Activated CD4-positive, alpha-beta T cell treated with anti-CD3 and anti-CD28 coated beads for 24 hours (primary cell): Measurements from ENCODE around the gene UBE2O.

Experiments
- DNase-seq, 2 donors: peaks; one replicate each; pipeline ENCODE4 v3.0.0-alpha.2; 2020; ENCODE audit warnings: low read depth in 2 of 2

UBE2O gene

DNA sequence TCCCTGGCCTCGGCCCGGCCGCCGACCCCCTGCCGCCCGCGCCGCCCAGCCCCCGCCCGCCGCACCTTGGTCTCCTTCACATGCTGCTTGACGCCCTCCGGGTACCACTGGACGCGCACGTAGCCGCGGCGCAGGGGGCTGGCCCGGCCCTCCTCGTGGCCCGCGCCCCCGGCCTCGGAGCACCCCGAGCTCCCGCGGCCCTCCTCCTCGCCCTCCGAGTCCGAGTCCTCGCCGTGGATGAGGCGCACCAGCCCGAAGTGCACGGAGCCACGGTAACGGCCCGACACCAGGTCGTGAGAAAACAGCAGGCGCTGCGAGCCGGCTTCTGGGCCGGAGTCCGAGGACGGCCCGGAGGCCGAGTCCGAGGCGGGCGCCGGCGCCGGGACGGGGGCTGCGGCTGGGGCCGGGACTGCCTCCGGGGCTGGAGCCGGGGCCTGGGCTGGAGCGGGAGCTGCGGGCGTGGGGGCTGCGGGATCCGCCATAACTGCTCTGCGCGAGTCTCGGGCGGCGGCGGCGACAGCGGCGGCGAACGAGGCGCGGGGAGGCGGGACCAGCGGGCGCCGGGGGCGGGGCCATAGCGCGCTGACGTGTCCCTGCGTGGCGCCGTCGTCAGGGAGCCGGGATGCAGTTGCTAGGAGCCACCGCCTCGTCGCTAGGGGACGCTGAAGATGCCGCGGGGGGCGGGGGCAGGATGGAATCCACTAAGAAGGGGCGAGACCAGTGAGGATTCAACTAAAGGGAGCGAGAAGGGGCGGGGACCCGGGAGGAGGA, at the start of gene UBE2O:
TSS of gene UBE2O (minus strand) at position 493 of the 771 bp plus-strand sequence. CDS start at position 482, 11 bp downstream.
- peak; percentile 86 to 88 for DNase-seq

DNA sequence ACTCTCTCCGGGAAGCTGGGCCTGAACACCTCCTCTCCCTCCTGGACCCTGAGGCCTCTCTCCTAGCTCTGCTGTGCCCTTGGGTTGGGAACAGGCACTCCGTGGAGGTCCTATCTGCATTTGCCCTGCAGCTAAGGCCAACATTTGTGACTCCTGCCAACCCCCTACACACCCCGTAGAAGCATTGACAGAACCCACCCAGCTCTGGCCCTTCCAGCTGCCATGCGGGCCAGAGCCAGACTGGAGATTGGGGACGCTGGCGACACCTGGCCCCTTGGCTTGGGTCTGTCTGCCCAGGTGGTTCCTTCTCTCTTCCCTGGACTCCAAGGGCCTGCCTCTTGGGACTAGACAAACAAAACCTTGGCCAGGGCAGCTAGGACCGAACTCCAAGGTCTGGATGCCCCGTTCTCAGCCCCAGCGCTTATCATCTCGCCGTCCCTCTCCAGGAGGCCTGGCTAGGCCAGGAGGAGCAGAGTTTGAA, 48.9 kb upstream of the UBE2O start:
- no peak for DNase-seq

DNA sequence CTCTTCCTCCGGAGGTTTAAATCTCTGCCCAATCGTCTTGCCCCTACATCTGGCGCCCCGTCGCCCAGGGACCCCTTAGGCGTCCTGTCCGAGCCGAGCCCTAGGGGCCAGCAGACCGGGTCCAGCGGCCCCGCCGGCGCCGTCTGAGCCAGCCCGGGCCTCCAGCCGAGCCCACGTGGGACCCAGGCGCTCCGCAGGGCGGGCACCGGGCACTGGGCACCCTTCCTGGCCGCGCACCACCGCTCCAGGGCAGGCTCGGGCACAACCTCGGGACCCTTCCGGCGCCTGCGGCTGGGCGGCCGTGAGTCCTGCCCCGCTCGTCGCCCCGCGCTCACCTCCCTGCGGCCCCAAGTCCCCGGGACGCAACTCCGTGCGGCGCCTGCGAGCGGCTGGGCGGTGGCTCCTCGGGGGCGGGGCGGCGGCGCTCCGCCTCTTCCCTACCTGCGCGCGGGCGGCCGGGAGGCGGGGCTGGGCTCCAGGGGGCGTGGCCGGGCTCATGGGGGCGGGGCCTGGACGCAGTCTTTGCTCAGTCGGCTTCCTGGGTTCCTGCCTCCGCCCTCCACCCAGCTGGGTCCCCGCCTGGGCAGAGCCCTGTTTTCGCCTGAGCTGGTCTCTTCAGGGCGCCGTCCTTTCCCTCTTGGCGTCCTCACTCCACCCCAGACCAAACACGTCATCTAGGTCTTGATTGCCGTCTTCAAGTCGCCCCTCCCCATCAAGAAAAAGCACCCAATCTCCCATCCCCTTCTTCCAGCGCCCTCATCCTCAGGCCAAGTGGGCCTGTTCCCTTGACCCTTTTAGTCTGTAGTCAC, 48.3 kb upstream of the UBE2O start, which contains the start of gene RHBDF2:
TSS of gene RHBDF2 (minus strand) at position 406 of the 809 bp plus-strand sequence. CDS start 19,899 bp downstream, outside the sequence.
- peak; percentile 96 to 98 for DNase-seq

DNA sequence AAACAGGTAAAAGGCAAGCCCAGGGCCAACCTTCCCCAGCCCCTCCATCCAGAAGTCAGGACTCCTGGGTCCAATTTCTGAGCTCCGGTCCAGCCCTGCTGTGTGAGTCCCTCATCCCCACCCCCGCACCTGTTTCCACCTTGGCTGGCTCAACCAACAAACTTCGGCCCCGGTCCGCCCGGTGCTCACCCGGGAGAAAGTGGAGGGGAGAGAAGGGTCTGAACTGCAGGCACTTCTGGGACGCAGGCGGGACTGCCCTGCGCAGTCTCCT, 47.7 kb upstream of the UBE2O start:
- no peak for DNase-seq

DNA sequence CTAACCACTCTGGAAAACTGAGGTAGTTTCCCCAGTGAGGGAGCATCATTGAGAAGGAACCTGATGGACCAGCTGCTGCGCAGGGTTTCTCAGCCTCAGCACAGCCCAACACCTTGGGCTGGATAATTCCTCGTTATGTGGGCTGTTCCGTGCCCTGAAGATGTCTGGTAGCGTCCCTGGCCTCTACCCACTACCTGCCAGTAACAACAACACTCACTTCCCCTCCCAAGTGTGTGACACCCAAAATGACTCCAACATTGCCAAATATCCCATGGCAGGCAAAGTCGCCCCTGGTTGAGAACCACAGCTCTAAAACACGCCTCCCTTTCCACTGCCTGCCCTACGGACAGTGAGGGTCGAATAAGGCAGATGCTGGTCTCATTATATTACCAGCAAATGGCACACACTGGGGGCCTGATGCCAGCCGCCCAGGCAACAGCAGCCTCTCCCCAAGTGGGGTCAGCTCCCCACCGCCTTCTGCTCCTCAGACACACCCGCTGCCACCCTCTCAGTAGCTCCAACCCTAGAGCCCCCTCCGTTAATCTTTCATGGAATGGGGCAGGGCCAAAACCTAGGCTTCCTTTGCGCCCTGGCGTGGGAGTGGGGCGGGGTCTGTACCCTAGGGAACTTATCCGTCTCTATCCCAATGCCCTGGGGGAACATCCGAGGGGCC, 47.3 kb upstream of the UBE2O start:
- no peak for DNase-seq

DNA sequence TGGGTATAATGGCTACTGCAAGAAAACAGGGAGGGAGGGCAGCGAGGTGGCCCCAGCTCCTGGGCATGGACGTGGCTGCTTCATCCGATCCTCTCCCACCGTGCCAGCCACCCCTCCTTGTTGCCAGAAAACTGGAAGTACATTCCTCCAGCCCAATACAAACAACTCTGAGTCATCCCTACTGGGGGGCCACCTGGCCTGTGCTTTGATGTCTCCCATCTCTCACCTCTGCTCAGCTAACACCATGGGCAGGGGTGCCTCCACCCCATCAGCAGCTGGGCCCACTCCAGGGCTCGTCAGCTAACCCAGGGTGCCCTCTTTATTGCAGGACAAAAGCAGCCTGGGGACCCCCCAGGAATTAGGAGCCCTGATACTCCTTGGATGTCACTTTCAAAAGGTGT, 46.3 kb upstream of the UBE2O start:
- no peak for DNase-seq

DNA sequence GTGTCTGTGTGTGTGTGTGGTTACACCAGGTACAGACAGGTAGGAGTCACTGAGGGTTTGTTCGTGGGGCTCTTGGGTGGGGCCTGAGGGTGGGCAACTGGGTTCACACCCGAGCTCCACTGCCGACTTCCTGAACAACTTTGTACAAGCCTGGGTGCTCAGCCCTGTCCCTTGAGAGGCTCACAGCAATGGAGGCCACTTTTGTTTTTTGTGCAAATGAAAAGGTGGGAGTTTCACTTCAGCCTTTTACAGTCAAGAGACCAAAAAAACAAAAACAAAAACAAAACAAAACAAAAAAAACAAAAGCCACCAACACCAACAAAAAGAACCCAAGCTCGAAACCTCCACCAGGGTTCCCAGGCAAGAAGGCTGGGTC, 45.9 kb upstream of the UBE2O start:
- no peak for DNase-seq

DNA sequence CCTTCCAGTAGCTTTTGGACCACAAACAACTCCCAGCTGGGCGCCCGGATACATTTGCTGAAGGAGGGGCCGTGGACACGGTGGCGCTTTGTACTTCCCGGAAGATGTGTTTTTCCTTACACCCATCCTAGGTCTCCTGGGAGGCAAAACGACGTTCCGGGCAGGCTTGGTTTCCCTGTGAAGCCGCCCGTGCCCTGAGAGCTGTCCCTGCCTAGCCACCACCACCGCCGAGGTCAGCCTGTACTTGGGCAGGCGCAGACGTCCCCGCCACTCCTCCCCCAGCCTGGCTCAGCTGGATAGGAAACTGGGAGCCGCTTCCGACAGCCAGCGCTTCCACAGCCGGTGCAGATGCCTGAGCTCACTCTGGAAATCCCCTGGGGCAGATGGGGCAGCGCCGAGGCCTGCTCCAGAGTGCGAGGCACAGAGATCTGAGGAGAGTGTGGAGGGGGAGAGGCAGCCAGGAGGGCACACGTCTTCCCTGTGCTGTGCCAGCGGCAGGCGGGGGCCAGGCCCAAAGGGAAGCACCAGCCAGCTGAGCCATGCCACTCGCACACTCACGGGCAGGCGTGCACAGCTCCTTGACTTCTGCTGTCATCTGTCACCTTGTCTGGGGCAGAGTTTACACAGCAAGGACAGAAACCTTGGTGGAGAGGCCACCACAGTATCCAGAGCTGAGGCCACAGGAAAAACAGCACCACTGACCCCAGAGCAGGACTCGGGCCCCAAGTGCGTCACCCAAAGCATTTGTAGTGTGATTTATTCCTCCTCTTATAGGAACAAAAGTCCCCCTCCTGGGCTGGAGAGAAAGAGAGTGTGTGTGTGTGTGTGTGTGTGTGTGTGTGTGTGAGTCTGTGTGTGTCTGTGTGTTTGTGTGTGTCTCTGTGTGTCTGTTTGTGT, 45.3 kb upstream of the UBE2O start:
- DNase-seq, result no peak

DNA sequence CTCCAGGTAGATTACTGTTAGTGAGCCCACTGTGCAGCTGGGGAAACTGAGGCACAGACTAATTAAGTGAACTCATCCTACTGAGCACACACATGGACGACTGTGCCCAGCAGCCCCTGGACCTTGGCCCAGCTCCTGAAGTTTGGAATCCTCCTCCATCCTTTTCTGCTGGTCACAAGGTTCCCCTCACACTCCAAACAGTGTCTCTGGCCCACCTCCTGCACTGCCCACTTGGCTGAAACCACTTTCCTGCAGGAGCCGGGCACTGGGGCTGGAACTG, 44.7 kb upstream of the UBE2O start:
- no peak for DNase-seq

DNA sequence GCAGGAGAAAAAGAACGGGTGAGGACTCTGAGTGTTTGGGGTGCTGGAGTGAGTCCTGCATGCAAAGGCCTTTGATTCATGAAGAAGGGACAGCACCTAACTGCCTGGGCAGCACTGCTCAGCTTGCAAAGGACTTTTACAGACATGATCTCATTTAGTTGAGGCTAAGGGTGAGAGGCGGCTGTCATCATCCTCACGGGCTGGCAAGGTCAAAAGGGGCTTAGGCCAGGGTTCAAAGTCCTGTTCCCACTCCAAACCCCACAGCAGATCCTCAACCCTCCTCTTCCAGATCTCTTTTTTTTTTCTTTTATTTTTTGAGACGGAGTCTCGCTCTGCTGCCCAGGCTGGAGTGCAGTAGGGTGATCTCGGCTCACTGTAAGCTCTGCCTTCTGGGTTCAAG, 43.5 kb upstream of the UBE2O start:
- DNase-seq, result no peak

DNA sequence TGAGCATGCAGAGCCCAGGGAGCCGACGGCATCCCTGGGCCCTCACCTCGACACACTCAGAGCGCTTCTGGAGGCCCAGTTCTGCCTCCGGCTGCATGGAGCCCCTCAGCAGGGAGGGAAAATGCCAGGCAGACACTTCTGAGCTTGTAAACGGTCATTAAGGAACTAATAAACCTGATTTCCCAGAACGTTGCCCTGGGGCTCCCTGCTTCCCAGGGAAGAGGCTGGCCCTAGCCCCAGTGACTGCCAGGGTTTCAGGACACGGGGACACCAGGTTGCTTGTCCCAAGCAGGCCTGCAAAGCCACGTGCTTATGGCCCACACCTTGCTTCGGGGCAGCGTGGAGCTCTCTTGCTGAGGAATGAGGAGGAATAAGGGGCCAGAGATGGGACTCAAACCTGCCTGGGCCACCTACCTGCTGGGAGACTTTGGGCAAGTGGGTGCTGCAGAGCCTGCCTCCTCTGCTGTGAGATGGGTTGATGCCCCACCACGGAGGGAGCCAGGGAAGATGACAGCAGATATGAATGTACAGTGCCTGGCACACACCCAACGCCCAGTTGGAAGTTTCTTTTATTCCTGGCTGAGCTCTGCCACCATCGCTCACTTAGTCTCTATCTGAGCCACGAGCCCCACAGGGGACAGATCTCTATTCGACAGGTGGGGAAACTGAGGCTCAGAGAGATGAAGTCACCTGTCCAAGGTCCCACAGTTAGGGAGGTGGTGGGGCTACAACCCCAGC, 42.9 kb upstream of the UBE2O start:
- no peak for DNase-seq

DNA sequence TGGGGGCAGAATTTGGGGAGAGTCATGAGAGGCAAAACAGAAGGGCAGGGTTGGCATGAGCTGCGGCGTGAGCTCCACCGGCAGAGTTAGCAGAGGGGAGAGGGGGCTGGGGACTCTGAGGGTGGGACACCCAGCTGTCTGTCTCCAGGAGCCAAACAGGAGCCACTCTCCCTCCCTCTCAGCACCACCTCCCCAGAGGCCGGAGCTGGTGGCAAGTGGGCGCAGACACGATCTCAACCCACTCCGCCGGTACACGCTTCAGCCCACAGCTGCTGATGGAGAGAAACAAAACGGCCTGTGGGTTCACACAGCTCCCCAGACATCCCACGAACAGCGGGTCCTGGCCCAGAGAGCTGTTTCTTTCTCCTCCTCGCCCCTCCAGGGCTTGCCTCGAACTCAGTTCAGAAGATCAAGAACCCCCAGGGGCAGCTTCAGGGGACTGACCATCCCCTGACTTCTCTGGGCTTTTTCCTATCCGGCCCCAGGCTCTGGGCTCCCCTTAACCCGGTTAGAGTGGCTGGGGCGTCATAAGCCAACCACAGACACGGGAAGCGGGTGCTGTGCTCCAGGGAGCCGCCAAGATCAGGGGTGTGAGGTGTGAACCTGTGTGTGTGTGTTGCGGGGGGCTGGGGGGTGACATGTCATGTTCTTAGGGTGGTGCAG, 40.7 kb upstream of the UBE2O start:
- no peak for DNase-seq

DNA sequence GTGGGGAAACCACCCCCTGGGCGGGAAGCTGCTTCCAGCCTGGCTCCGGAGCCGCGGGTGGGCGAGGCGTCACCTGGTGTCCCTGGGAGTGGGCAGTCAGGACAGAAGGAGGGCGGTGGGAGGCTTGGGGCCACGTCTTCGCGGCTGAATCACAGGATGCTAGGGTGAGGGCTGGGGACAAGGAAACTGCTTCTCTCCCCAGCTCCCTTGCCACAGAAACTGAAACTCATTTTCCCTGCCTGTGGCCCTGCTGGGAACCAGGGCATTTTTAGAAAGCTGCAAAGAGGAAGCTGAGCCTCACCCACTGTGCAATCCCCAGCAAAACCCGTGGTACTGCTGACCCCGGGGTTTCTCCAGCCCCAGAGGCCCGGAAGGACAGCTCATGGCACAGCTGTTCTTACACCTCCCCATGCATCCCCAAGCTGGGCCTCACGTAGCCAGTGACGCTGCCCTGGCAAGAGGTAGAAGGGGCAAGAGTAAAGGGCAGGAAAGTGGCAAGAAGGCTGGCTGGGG, 40.1 kb upstream of the UBE2O start:
- peak in 1 of 2 donors; percentile 36 for DNase-seq

DNA sequence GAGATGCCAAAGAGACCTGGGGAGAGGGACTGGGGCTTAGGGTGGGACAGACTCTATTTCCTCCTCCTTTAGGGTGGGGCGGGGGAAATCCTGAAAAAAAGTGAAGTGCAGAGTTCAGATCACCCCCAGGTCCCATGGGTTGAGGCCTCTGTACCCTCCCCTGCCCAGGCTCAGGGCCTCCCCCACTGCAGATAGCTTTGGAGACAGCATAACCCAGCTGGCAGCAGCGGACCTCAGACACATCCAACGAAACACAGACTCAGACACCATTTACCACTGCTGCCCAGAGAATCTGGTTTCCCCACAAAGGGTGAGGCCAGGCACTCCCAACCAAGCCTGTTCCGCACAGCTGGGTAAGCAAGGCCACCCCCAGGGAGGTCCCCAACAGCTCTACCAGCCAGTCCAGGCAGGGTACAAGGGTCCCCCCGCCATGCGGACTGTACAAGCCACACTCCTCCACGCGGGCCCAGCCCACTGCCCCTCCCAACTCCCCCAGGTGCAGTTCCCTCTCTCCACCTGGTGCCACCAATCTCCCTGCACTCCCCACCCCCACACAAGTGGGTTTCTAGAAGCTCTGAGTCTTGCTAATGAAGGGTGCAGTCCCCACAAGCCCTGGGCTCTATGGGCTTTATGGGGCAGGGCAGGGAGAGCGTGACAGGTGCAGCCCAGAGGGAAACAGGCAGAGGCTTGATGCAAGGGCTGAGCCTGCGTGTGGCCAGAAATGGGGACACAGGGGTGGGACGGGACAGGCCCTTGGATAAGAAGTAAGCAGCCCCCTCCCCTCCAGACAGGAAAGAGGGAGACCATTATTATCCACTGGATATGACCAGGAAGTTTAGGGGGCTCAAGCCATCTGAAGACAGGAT, 39.4 kb upstream of the UBE2O start:
- no peak for DNase-seq

DNA sequence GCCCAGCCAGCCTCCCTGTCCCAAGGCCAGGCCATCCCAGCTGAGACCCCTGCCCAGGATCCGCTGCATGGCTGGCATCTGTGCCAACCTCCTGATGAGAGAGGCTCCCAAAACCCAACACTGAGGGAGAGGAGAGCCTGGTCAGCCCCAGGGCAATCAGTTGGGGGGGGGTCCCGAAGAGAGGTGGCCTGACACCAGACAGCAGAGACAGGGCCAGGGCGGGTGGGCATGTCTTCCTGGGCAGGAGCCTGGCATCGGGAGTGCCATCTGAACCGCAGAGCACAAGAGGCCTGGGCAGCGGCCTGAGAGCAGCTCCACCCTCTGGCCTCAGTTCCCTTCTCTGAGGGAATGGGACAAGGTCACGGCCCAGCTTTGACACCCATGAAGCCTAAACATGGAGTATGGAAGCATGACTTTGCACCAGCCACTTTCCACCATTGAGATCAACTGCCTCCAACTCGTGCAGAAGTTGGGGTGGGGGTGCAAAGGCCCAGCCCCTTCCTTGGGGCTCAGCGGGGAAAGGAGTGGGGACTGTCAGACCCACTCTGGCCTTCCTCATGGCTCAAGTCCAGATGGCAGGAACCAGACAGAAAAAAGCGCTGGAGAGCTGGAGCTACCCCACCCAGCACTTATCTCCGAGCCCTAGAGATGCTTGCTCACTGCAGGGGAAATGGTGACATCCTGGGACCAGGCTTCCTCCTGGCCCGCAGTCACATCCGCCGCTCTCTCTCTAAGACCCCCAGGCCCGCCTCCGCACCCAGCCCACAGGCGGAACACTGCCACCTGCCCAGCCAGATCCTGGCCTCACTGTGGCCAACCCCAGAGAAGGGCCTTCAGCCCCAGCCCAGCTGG, 38.5 kb upstream of the UBE2O start:
- no peak for DNase-seq

DNA sequence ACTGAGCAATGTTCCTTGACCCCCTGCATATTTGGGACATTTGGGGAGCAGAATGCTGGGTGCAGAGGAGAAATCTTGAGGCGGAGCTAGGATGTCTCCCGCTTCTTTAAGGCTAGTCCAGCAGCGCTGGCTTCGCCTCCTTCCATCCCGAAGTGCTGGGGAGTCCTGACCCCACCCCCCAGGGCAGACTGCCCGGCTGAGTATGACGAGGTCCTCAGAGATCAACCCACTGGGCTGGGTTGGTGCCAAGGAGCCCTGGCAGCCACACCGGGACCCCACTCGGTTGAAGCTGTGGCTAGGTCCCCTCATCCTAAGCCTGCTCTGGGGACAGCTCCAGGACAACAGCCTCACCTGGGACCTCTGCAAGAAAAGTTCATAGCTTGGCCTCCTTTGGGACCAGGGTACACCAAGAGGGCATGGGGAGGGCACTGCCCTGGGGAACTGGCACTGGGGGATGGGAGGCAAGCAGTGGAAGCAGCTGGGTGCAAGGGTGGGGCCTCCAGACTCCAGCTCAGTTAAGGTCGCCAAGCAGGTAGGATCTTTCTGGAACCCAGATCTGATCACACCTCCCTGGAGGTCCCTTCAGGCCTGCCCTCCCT, 37.3 kb upstream of the UBE2O start:
- DNase-seq, result no peak

DNA sequence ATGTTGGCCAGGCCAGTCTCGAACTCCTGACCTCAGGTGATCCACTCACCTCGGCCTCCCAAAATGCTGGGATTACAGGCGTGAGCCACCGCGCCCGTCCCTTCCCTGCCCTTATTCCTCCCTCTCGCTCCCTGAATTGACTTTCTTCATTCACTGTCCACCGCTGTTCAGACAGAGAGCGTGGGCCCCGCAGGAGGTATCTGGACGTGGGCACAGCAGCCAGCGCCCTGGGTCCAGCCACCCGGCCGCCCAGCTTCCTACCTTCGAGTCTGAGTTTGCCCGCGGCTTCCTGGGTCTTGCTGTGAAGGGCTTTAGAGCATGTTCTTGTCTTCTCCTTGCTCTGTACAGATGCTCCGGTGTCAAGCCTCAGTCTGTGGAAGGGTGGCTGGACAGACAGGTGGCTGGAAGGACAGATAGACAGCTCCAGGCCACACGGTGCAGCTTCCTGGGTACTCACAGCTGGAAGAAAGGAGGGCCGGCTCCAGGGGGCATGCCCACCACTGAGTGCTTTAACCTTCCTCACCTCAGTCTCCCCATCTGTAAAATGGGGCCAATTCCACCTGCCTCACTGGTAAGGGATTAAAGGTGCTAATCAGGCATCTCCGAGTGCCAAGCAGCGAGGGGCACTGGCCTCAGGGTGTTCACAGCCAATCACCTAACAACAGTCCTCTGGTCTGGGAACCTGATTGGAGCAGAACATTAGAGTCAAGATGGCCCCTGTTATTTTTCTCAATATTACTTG, 34.7 kb upstream of the UBE2O start:
- DNase-seq, result no peak
